NCI-H1930 (cell line): ENCODE results near the gene GNG14.
"Not testable (repeated sequence)": the region's sequence is repeated elsewhere in the genome, so short reads cannot be mapped to it uniquely, and the experiment has no call there.

ENCODE experiments used
- DNase-seq, 2 experiments: peaks; one replicate each; lab custom pipeline; 2025; lab: John Stamatoyannopoulos, UW

The GNG14 gene

DNA sequence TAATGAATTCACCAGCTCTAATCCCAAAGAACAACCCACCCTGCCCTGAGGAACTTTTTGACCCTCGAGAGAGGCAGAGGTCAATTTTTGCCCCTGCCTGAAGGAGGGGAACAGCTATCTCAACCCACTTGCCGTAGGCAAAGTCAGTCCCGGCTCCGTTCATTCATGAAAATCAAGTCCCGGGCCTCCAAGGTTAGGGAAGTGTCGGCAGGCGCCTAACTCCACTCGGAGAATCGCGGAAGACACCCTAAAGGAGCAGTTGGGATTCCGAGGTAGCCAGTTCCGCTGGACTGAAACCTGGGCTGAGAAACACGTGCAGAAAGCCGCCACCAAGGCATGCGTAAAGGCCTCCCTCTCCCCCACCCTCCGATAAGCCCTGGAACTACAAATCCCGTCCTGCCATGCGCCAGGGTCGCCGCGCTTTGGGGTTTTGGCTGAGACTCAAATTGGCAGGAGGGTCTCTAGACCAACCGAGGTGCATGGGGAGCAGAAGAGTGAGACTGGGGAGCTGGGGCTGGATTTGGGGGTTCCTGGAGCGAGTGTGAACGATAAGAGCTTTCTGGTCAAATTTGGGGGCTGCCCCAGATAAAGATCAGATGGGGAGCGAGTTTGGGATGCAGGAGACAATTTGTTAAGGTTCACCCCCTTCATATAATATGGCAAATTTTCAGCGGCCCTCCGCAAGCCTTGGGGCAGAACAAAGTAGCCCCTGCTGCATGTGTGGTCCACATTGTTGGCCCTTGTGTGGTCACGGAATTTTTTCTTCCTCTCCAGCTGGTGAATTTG lies 36.0 kb downstream of the GNG14 start, which contains the start of gene TNPO2:
TNPO2 (minus strand) TSS at position 292 of the 786 bp plus-strand sequence. CDS start 2,955 bp downstream, outside the sequence.
- peak; percentile 43 to 57 for DNase-seq

DNA sequence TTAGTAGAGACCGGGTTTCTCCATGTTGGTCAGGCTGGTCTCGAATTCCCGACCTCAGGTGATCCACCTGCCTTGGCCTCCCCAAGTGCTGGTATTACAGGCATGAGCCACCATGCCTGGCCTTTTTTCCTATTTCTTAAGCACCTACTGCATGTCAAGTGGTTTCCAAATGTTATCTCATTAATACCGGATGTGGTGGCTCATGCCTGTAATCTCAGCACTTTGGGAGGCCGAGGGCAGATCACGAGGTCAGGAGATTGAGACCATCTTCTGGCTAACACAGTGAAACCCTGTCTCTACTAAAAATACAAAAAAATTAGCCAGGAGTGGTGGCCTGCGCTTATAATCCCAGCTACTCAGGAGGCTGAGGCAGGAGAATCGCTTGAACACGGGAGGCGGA lies 37.8 kb downstream of the GNG14 start:
- DNase-seq = not testable (repeated sequence)

DNA sequence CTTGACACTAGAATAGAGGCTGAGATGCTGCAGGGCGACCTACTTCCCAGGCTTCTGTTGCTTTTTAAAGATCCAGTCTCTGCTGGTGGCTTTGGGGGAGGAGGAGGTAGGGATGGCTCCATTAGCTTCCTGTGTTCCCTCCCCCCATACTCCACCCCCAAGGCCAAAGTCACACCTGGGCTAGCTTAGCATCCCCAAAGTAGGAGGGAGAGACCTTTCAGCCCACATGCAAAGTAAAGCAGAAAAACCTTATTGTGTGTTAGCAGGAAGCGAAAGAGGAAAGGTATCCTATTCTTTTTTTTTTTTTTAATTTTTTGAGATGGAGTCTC lies 39.2 kb downstream of the GNG14 start:
- DNase-seq = no peak

DNA sequence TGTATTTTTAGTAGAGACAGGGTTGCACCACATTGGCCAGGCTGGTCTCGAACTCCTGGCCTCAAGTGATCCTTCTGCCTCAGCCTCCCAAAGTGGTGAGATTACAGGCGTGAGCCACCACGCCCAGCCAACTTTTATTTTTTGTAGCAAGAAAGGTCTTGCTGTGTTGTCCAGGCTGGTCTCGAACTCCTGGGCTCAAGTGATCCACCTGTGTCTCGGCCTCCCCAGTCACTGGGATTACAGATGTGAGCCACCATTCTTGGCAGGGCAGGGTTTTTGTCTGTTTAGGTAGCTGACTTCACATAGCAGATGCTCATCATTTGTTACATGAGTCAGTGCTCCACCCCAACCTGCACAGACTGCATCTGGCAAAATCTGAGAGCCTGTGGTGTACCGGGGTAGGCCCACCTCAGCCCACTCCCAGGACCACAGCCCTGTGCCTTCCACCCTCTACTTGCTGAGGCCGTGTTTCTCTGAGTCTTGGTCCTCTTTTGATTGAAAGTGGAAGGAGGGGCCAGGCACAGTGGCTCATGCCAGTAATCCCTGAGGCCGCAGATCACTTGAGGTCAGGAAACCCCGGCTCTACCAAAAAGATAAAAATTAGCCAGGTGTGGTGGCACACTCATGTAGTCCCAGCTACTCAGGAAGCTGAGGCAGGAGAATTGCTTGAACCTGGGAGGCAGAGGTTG lies 40.1 kb downstream of the GNG14 start:
- DNase-seq = no peak

DNA sequence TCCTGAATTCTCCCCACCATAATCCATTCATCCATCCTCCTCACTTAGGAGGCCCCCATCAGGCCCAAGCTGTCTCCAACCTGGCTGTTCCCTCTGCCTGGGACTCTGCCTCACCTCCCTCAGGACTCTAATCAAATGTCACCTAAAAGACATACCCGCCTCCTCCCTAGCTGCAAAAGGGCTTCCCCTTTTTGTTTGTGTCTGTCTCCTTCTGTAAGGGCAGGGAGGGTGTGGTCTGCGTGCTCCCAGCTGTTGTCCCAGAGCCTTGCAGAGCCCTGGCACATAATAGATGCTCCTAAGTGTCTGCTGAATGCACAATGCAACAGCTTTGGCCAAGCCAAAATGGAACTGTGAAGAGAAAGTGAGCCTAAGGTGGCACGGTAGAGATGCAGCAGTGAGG lies 42.3 kb downstream of the GNG14 start:
- no peak for DNase-seq

DNA sequence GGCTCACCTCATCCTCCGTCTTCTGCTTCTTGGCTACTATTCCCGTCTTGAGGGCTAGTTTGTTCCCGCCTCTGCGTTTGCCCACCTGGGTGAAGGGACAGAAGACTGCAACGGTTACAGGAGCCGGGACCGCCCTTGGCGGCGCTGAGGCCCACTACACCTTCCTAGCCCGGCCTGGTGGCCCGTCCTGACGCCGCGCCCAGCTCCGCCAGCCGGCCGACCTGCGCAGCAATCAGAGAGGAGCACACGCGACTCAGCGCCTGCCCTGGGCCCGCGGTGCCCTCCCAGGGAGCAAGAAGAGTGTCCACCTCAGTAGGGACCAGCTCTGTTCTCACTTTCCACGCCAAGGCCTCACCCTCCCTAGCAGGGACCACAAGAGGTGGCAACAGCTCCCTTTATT lies 43.5 kb downstream of the GNG14 start:
- no peak for DNase-seq

DNA sequence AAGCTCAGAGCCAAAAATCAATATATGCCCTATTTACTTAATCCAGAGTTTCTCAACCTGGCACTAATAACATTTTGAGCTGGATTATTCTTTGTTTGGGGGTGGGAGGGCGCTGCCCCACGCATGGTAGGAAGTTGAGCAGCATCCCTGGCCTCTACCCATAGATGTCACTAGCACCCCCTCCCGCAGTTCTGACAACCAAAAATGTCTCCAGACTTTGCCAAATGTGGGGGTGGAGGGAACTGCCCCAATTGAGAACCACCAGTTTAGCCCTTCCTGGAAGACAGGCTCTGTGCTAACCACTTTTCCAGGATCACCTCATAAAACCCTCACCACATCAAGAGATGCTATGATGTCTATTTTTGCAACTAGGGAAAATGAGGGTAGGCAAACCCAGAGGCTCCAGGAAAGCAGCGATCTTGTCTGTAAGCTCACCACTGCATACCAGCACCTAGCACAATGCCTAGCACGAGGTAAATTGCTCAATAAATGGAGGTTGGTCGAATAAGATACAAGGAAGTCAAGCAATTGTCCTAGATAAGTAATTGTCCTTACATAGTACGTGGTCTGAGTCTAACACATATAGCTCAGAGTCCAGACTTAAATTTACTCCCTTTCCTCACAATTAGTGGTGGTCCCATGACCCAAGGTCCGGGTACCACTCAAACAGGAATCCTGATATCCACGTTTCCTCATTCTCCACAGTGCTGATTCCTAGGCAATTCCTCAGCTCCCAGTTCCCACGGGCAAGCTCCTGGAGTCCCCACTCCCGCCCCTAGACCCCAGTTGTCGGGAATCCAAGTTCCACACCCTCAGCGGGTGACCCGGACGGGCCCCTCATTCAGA lies 45.8 kb downstream of the GNG14 start:
- DNase-seq = no peak

DNA sequence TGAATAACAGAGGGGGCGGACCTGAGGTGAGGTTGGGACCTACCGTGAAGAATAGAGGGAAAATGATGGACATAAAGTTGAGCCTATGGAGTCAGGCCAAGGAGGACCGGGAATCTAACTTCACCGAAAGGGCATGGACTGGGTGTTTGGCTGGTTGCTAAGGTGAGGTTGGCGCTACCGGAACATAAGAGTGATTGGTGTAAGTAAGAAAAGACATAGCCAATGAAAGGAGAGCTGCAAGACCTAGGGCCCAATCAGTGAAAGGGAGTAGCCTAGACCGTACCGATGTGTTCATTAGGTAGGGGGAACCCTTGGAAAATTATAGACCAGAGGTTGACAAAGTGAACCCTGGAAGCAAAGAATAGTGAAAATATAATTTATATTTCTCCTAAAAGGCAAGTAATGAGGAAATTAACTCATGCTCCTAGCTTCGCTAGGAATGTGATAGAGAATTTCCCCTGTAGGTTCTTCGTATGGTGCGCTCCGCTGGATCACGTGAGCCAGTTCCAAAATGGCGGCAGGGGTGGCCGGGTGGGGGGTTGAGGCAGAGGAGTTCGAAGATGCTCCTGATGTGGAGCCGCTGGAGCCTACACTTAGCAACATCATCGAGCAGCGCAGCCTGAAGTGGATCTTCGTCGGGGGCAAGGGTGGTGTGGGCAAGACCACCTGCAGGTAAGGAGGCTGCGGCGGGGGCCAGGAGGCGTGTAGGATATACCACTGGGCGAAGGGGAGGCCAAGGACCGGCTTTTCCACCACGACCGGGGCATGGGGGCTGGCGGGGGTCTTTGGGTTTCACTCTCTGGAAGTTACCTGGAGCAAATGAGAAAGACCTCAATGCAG lies 49.4 kb downstream of the GNG14 start, which contains the start of gene GET3:
GET3 (plus strand) TSS at position 503 of the 840 bp plus-strand sequence; CDS start at position 512, 9 bp downstream.
- peak; percentile 91 to 96 for DNase-seq

DNA sequence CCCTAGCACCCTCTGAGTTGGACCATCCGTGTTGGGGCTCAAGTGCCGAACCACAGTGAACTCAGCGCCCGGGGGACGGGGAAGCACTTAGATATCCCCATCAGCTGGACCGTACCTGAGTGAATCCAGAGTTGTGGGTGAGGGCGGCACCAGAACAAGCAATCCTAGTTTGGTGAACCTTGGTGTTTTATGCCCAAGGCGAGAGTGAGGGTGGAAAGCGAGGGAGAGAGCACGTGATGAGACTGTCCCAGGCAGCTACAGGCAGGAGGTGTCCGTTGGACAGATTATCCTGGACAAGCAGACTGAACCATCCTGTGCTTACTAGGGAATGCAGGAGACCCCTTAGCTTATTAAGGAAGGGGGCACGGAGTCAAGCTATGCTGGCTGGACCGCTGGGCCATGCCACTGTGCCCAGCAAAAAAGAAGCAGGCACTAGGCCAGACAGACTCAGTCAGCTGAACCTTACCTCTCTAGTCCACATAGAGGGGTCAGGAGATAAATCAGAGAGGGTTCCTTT lies 50.1 kb downstream of the GNG14 start:
- DNase-seq = no peak
